HG03342 (cell line): ENCODE data around the gene APBB1IP.
A peak's percentile ranks its signal among the peaks of the same experiment; 100 is the strongest.
"Not testable (repeated sequence)": the region's sequence is repeated elsewhere in the genome, so short reads cannot be mapped to it uniquely, and the experiment has no call there.

Experiments used
- ATAC-seq: cut with Tn5 transposase; IDR thresholded peaks from one replicate; pipeline ENCODE4 v1.9.1; 2021; ENCODE audit warnings: mild to moderate bottlenecking, moderate library complexity; ENCODE audit not compliant: unreplicated experiment

APBB1IP gene

GRCh38 chr10:26504429-26504828, 66.3 kb downstream of the APBB1IP start:
- ATAC-seq: not testable (repeated sequence)

- no peak for ATAC-seq
Observed at GRCh38 chr10:26505491-26505890, 67.3 kb downstream of the APBB1IP start.

- no peak for ATAC-seq
Observed at GRCh38 chr10:26506736-26507135, 68.6 kb downstream of the APBB1IP start.

GRCh38 chr10:26507441-26507840, 69.3 kb downstream of the APBB1IP start:
- ATAC-seq: no peak

GRCh38 chr10:26508016-26508415, 69.9 kb downstream of the APBB1IP start:
- no peak for ATAC-seq

GRCh38 chr10:26509307-26509706, 71.2 kb downstream of the APBB1IP start:
- no peak for ATAC-seq

- ATAC-seq: no peak
Observed at GRCh38 chr10:26513101-26513500, 75.0 kb downstream of the APBB1IP start.

GRCh38 chr10:26516540-26517101, 78.5 kb downstream of the APBB1IP start:
- no peak for ATAC-seq

- no peak for ATAC-seq
Observed at GRCh38 chr10:26517141-26517867, 79.2 kb downstream of the APBB1IP start.

GRCh38 chr10:26519803-26520202, 81.7 kb downstream of the APBB1IP start:
- no peak for ATAC-seq

- no peak for ATAC-seq
Observed at GRCh38 chr10:26520575-26520974, 82.4 kb downstream of the APBB1IP start.

- no peak for ATAC-seq
Observed at GRCh38 chr10:26524161-26524896, 86.2 kb downstream of the APBB1IP start.

- no peak for ATAC-seq
Observed at GRCh38 chr10:26525586-26525985, 87.4 kb downstream of the APBB1IP start.

- no peak for ATAC-seq
Observed at GRCh38 chr10:26527018-26527417, 88.9 kb downstream of the APBB1IP start.

- ATAC-seq: no peak
Observed at GRCh38 chr10:26528048-26528447, 89.9 kb downstream of the APBB1IP start.

- peak; percentile 63 for ATAC-seq
Observed at GRCh38 chr10:26528715-26529393, 90.7 kb downstream of the APBB1IP start.

- no peak for ATAC-seq
Observed at GRCh38 chr10:26534384-26534783, 96.2 kb downstream of the APBB1IP start.

GRCh38 chr10:26540601-26541000, 102.5 kb downstream of the APBB1IP start:
- ATAC-seq: no peak

GRCh38 chr10:26543567-26544306, 105.6 kb downstream of the APBB1IP start:
- ATAC-seq: peak; percentile 64

GRCh38 chr10:26544932-26545331, 106.8 kb downstream of the APBB1IP start:
- no peak for ATAC-seq
